GM18502 (cell line): Measurements from ENCODE around the gene RNF115.
"Not testable (repeated sequence)": the region's sequence is repeated elsewhere in the genome, so short reads cannot be mapped to it uniquely, and the experiment has no call there.

Experiments used
- ATAC-seq: cut with Tn5 transposase; IDR thresholded peaks from one replicate; pipeline ENCODE4 v1.9.1; 2021; ENCODE audit warnings: mild to moderate bottlenecking; ENCODE audit not compliant: unreplicated experiment, poor library complexity

RNF115 gene

GRCh38 chr1:145782272-145783099 lies 41.4 kb downstream of the RNF115 start:
- ATAC-seq = no peak

- ATAC-seq = no peak
Observed at GRCh38 chr1:145778146-145778540, 45.8 kb downstream of the RNF115 start.

GRCh38 chr1:145777357-145778145 lies 46.3 kb downstream of the RNF115 start:
- no peak for ATAC-seq

GRCh38 chr1:145773423-145773822 lies 50.5 kb downstream of the RNF115 start:
- no peak for ATAC-seq

GRCh38 chr1:145771056-145771455 lies 52.8 kb downstream of the RNF115 start:
- no peak for ATAC-seq

- ATAC-seq = not testable (repeated sequence)
Observed at GRCh38 chr1:145768004-145768403, 55.9 kb downstream of the RNF115 start.

GRCh38 chr1:145766926-145767325 lies 57.0 kb downstream of the RNF115 start:
- not testable (repeated sequence) for ATAC-seq

- not testable (repeated sequence) for ATAC-seq
Observed at GRCh38 chr1:145765585-145766360, 58.1 kb downstream of the RNF115 start.

GRCh38 chr1:145765127-145765526 lies 58.8 kb downstream of the RNF115 start:
- not testable (repeated sequence) for ATAC-seq

- not testable (repeated sequence) for ATAC-seq
Observed at GRCh38 chr1:145764231-145764940, 59.5 kb downstream of the RNF115 start.

- not testable (repeated sequence) for ATAC-seq
Observed at GRCh38 chr1:145762001-145762400, 61.9 kb downstream of the RNF115 start.

- ATAC-seq = not testable (repeated sequence)
Observed at GRCh38 chr1:145761498-145761897, 62.4 kb downstream of the RNF115 start.

- ATAC-seq = not testable (repeated sequence)
Observed at GRCh38 chr1:145760395-145760949, 63.4 kb downstream of the RNF115 start.

GRCh38 chr1:145759721-145760120 lies 64.2 kb downstream of the RNF115 start:
- no peak for ATAC-seq

- ATAC-seq = no peak
Observed at GRCh38 chr1:145758575-145758974, 65.3 kb downstream of the RNF115 start.

GRCh38 chr1:145758116-145758515 lies 65.8 kb downstream of the RNF115 start:
- ATAC-seq = no peak

- ATAC-seq = no peak
Observed at GRCh38 chr1:145757420-145757819, 66.5 kb downstream of the RNF115 start.

- no peak for ATAC-seq
Observed at GRCh38 chr1:145751491-145752037, 72.3 kb downstream of the RNF115 start.

- ATAC-seq = no peak
Observed at GRCh38 chr1:145750426-145750825, 73.5 kb downstream of the RNF115 start.
